Measurements from ENCODE around the gene NSD1.
A peak's percentile ranks its signal among the peaks of the same experiment; 100 is the strongest.

The NSD1 gene

GRCh38 chr5:177302354-177303110, 169.0 kb downstream of the NSD1 start:
- H3K79me2 ChIP-seq (ENCODE audit: control insufficient read depth, low read length) = peaks cover 62% of the 10 kb centered on the region
- H3K9me2 ChIP-seq (replicated peaks; ENCODE audit: control insufficient read depth, low read length) = no peaks in the 10 kb centered on the region
- H3K4me3 ChIP-seq (ENCODE audit: low read length) = peak overlapping the region; percentile 99
- no peaks in the 10 kb centered on the region for H3K27me3 ChIP-seq (ENCODE audit: control insufficient read depth, low read length)
- peaks cover 13% of the 10 kb centered on the region; the same call in 1 of the 2 replicates for H4K20me1 ChIP-seq (ENCODE audit: control insufficient read depth, insufficient read depth, low read depth, low read length)
- H3K36me3 ChIP-seq (ENCODE audit: control insufficient read depth, low read length) = peaks cover 82% of the 10 kb centered on the region
- peaks cover 36% of the 10 kb centered on the region for H3F3A ChIP-seq (ENCODE audit: control insufficient read depth, insufficient read depth)
- TF ChIP-seq CTCF (IDR thresholded peaks at IDR 0.05; ENCODE audit: low read depth, low read length, poor library complexity, severe bottlenecking) (peak; percentile 54), EZH2phosphoT487 (IDR thresholded peaks at IDR 0.05; ENCODE audit: borderline replicate concordance, low read length) (no peak)
- H3K4me2 ChIP-seq (ENCODE audit: low read length) = peak overlapping the region; percentile 76
- H3K4me1 ChIP-seq (ENCODE audit: control insufficient read depth, low read length) = peaks cover 78% of the 10 kb centered on the region
- no peaks in the 10 kb centered on the region for H3K9me3 ChIP-seq (ENCODE audit: control insufficient read depth, insufficient read depth, low read length)
- H3K27ac ChIP-seq (ENCODE audit: low read depth, low read length) = peak overlapping the region; percentile 69

- Histone ChIP-seq H3K4me2 (ENCODE audit: low read length) (peak within 1 kb of the TSS; percentile 76), H3K9me2 (replicated peaks; ENCODE audit: control insufficient read depth, low read length) (no peaks in the 10 kb centered on the region), H3K27ac (ENCODE audit: low read depth, low read length) (peak within 1 kb of the TSS; percentile 69), H3K79me2 (ENCODE audit: control insufficient read depth, low read length) (peaks cover 67% of the 10 kb centered on the region), H3K27me3 (ENCODE audit: control insufficient read depth, low read length) (no peaks in the 10 kb centered on the region), H3K36me3 (ENCODE audit: control insufficient read depth, low read length) (peaks cover 84% of the 10 kb centered on the region), H3F3A (ENCODE audit: control insufficient read depth, insufficient read depth) (peaks cover 33% of the 10 kb centered on the region), H3K4me3 (ENCODE audit: low read length) (peak within 1 kb of the TSS; percentile 99), H4K20me1 (ENCODE audit: control insufficient read depth, insufficient read depth, low read depth, low read length) (peaks cover 13% of the 10 kb centered on the region; the same call in 1 of the 2 replicates), H3K4me1 (ENCODE audit: control insufficient read depth, low read length) (peaks cover 79% of the 10 kb centered on the region), H3K9me3 (ENCODE audit: control insufficient read depth, insufficient read depth, low read length) (no peaks in the 10 kb centered on the region)
- no peak for TF ChIP-seq EZH2phosphoT487 (IDR thresholded peaks at IDR 0.05; ENCODE audit: borderline replicate concordance, low read length)
- peak; percentile 61 for TF ChIP-seq CTCF (IDR thresholded peaks at IDR 0.05; ENCODE audit: low read depth, low read length, poor library complexity, severe bottlenecking)
Observed at GRCh38 chr5:177303121-177303924, 169.8 kb downstream of the NSD1 start, which contains the start of the genes PRELID1 and RAB24. Gene PRELID1 (plus strand): TSS chr5:177303799. CDS start chr5:177303986, 187 bp downstream. Gene RAB24 (minus strand): TSS chr5:177303719. CDS start chr5:177303288, 431 bp downstream.

GRCh38 chr5:177303925-177304391, 170.4 kb downstream of the NSD1 start:
- Histone ChIP-seq H3K4me1 (ENCODE audit: control insufficient read depth, low read length) (peaks cover 79% of the 10 kb centered on the region), H3K4me2 (ENCODE audit: low read length) (peak overlapping the region; percentile 76), H4K20me1 (ENCODE audit: control insufficient read depth, insufficient read depth, low read depth, low read length) (peaks cover 13% of the 10 kb centered on the region; the same call in 1 of the 2 replicates), H3F3A (ENCODE audit: control insufficient read depth, insufficient read depth) (peaks cover 30% of the 10 kb centered on the region), H3K79me2 (ENCODE audit: control insufficient read depth, low read length) (peaks cover 67% of the 10 kb centered on the region), H3K27ac (ENCODE audit: low read depth, low read length) (peak overlapping the region; percentile 69), H3K9me3 (ENCODE audit: control insufficient read depth, insufficient read depth, low read length) (no peaks in the 10 kb centered on the region), H3K36me3 (ENCODE audit: control insufficient read depth, low read length) (peaks cover 83% of the 10 kb centered on the region), H3K9me2 (replicated peaks; ENCODE audit: control insufficient read depth, low read length) (no peaks in the 10 kb centered on the region), H3K27me3 (ENCODE audit: control insufficient read depth, low read length) (no peaks in the 10 kb centered on the region), H3K4me3 (ENCODE audit: low read length) (peak overlapping the region; percentile 99)
- TF ChIP-seq EZH2phosphoT487 (IDR thresholded peaks at IDR 0.05; ENCODE audit: borderline replicate concordance, low read length) = no peak
- no peak for TF ChIP-seq CTCF (IDR thresholded peaks at IDR 0.05; ENCODE audit: low read depth, low read length, poor library complexity, severe bottlenecking)

Data from DOHH2 (cell line).